Kasumi-1 (cell line): ENCODE data around the gene KCNN3.

Experiments used
- DNase-seq, 2 experiments: peaks; one replicate each; lab custom pipeline; 2025; lab: John Stamatoyannopoulos, UW

Gene KCNN3

DNA sequence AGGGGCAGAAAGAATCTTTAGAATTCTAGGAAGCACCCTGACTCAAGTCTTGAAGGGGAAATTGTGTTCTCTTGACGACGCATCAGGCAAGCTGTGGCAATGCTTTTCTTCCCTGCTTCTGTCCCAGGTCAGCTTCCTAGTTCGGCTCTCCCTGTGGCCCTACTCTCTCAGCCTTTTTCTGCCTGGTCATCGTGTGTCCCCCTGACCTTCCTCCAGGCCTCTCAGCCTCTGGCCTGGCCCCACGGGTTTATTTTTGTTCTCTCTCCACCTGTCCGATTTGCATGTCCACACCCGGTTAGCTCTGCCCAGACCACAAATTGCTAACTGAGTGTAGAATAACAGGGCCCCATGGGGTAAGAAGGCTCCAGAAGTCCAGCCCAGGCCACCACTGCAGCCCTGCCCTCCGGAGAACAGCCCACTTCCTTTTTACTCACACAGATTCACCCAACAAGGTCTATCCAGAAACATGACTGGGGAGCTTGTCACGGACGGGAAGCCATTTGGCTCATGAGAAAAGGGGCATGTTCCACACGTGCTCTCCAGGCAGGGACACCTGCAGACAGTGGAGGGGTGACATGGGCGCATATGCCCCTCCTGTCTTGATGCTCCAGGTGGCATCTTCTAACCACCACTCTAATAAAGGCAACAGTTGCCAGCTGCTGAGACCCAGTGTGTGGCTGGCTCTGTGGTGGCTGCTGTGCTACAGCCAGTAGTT lies 9.8 kb downstream of the KCNN3 start:
- no peak for DNase-seq

- no peak for DNase-seq
Observed at GRCh38 chr1:154859786-154860155, 10.3 kb downstream of the KCNN3 start.

DNA sequence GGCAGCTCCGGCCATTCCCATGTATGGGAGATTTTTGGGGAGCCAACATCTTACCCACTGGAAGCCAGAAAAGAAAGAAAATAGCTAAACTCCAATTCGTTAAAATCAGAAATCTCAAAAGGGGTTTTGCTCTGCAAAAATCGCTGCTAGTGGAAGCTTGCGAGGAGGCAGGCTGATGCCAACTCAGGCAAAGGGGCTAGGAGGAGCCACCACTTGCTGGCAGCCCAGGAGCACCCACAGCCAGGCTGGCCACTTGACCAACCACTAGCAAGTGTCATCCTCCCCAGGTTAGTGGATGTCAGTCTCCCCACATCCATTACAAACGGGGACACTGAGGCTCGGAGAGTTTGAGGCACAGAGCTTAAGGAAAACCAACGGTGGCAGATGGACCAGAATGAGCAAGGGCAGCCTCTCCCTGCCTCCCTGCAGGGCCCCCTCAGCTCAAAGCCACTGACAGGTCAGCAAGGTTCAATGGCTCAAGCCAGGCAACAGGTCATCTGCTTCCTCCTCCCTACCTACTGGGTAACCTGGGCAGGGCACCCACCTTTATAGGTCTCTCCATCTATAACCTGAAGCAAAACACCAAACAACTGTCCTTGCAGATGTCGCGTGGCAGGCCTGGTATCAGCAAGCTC lies 10.8 kb downstream of the KCNN3 start:
- no peak for DNase-seq

DNA sequence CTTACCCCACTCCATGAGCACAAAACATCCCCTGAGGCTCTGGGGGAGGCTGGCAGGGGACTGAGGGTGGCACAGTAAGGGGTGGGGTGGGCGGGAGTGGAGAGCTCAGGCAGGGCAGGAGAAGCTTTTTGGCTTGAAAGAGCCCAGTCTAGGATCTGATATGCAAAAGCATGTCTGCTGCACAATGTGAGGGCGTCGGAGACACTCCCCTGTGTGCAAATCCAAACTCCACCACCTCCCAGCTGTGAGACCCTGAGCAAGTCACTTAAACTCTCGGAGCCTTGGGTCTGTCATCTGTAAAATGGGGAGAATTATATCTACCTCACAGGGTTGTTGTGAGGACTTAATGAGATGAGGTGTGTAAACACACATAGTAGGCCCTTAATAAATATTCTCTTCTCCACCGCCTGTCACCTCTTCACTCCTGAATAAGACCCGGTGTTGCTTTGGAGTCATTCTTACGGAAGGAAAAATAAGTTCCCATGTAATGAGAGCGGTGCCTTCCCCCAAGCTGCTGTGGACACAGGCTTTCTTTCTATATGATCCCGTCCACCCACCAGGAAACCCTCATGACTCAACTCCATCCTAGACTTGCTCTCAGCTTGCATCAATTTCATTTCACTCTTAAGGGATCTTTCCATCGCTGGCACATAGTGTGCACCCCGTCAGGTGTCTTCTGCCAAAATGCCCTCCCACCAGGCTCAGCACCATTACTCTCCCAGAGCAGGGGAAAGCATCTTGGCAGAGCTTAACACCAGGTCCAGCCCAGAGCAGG lies 12.5 kb downstream of the KCNN3 start:
- no peak for DNase-seq

GRCh38 chr1:154857022-154857421 lies 13.1 kb downstream of the KCNN3 start:
- no peak for DNase-seq

- DNase-seq, result no peak
Observed at GRCh38 chr1:154856544-154856943, 13.5 kb downstream of the KCNN3 start.

DNA sequence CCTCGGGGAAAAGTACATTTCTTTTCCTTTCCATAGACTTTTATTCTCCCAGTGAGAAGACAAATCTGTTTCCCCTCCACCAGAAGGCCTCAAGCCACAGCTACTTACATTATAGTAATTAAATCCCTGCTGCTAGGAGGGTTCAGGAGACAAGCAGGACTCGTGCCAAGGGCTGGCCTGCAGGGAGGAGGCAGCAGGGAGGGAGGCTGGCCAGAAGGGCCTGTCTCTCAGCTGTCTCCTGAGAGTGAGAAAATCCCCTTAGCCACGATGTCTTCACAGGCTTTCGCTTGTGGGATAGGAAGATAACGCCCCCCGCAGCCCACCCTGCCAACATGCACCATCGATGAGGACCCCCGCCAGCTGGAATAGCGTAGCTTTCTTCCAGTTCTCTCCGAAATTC lies 14.0 kb downstream of the KCNN3 start:
- DNase-seq, result no peak

- no peak for DNase-seq
Observed at GRCh38 chr1:154855186-154855851, 14.8 kb downstream of the KCNN3 start.

- no peak for DNase-seq
Observed at GRCh38 chr1:154852845-154853244, 17.2 kb downstream of the KCNN3 start.

DNA sequence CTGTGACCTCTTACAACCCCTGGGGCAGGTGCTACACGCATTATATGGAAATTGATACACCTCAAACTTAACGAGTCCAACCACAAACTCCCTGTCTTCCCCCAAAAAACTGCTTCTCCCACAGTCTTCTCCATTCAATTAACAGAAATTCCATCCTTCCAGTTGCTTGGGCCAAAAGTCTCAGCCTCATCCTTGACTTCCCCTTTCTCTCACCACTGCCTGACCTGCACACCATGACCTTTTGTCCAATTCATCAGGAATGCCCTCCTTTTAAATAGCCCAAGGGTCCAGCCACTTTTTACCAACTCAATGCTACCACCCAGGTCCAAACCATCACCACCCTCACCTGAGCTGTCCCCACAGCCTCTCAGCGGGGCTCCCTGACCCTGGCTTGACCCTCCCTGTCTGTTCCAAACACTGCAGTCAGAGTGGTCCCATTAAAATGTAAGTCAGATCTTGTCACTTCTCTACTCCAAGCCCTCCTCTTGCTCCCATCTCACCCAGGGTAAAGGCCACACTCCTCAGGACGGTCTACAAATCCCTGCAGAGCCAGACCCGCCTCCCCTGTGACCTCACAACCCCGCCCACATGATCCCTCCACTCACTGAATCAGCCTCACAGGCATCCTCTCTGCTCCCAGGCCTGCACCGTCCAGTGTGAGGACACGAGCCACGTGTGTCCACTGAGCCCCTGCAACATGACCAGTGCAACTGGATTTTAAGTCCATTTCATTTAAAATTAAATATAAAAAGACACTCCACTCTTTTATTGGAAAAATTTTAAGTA lies 18.5 kb downstream of the KCNN3 start:
- DNase-seq, result no peak

- no peak for DNase-seq
Observed at GRCh38 chr1:154849645-154850131, 20.4 kb downstream of the KCNN3 start.

DNA sequence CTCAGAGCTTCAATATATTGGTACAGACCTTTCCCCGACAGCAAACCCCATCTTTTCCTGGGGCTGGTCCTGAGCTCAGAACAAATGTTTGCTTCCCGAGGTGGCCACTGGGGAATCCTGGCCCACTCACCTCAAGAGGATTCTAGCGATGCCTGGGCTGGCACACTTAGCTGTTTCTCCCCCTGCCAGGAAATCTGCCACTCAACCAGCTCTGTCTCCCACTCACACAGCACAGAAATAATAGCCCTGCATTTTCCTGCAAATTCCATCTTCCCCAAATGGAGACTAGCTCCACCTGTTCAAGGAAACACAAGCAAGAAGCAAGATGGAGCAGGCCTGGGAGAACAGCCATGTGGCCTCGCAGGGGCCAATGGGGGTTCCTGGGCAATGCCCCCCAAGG lies 21.1 kb downstream of the KCNN3 start:
- DNase-seq, result no peak

- DNase-seq, result no peak
Observed at GRCh38 chr1:154847891-154848290, 22.2 kb downstream of the KCNN3 start.

DNA sequence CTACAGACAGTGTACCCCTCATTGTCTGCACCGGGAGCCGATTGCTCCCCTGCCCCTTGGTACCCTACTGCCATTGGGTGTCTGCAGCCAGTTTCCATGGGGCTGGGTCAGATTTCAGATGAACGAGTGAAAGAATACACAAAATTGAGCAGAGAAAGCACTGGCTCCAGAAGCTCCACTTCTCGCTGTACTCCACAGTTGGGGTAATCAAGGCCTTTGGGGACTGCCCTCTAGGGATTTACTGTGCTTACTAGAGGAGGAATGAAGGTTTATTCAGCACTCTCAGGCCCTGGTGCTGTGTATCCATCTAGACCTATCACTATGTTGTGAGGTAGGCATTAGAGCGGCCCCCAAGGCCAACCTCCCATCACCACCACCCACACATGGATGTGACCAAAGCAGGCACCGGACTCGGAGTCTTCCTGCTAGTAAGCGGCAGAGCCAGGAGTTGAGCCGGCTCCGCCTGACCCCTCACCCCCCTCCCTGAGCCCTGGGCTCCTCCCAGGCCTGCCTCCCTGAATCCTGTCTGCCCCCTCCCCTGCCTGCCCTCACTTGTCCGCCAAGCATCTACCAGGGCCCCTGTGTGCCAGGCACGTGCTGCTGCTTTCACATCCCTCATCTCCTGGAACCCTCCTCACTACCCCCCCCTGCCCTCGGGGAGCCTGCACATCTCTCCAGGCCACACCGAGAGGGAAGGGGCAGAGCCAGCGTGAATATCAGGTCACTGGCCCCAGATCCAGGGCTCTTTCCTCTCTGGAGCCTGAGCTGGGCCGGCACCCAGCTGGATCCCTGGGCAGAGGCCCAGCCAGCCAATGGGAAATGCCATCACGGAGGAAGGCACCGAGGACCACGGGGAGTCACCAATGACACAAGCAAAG lies 23.3 kb downstream of the KCNN3 start:
- no peak for DNase-seq

- no peak for DNase-seq
Observed at GRCh38 chr1:154845879-154846278, 24.2 kb downstream of the KCNN3 start.

GRCh38 chr1:154845174-154845573 lies 24.9 kb downstream of the KCNN3 start:
- no peak for DNase-seq

DNA sequence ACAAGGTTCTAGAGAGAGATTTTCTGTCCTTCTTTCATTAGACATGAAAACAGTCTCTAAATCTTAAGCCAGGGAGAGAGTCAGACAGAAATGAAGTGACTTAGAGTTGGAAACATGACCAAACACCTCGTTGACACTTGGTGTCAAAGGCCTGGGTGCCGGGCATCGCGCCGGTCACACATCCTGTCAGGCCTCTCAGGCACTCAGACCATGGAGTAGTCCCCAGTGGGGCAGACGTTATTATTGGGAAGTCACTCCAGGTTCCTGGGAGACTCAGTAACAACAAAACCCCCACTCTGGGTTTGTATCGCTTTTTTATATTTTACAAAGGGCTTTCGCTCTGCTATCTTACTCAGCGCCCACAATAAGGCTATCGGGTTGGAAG lies 25.8 kb downstream of the KCNN3 start:
- DNase-seq, result no peak

- DNase-seq, result no peak
Observed at GRCh38 chr1:154843636-154844296, 26.3 kb downstream of the KCNN3 start.

GRCh38 chr1:154842635-154843034 lies 27.4 kb downstream of the KCNN3 start:
- DNase-seq, result no peak

DNA sequence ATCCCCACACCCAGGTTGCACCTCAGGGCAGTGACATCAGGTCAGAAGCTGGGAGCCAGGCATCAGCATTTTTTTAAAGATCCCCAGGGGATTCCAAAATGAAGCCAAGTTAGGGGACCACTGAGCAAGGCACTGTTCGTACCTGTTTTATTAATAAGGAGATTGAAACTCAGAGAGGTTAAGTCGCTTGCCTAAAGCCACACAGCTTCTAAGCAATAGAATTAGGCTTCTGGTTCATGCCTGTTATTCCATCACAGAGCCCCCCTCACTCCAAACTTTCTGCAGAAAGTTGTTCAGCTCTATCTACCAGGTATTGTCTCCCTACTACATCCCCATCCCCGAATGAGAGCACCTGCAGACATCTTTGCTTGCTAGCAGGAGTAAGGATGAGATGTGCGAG lies 28.7 kb downstream of the KCNN3 start:
- no peak for DNase-seq
